PC-9 (cell line): ENCODE measurements around the gene TSPAN12. TPM values are rescaled to one million over a fixed set of nuclear protein-coding genes. Genes with fewer than 3 reads are reported as not detected.
A peak's percentile ranks its signal among the peaks of the same experiment; 100 is the strongest.

Experiments used
- BruUV-seq: library from RNA; stranded (reverse); fragments of 400-500 nt; replicated peaks from 2 replicates; lab custom pipeline; 2021; lab: Mats Ljungman, UMichigan
- CTCF ChIA-PET: fragments of 300-600 bp; sonication (Branson Sonifier 250); formaldehyde crosslinking; loops from one replicate; lab custom pipeline; 2022; ENCODE audit warnings: antibody characterized with exemption; lab: Charles Lee
- POLR2A ChIA-PET: fragments of 300-600 bp; sonication (Branson Sonifier 250); formaldehyde crosslinking; loops from one replicate; lab custom pipeline; 2022; ENCODE audit warnings: antibody characterized with exemption; ENCODE audit not compliant: unreplicated experiment; lab: Charles Lee
- DNase-seq, 2 experiments: peaks; one replicate each; pipeline versions ENCODE4 v3.0.0 to v3.0.0-alpha.2; 2015 to 2022; ENCODE audit warnings: mixed read lengths in 1 of 2
- H2AFZ ChIP-seq: fragments of 200-600 bp; sonication (generic); 2 replicates; pipeline ENCODE4 v1.8.1; 2017; ENCODE audit warnings: antibody characterized with exemption
- H3F3A ChIP-seq: fragments of 200-600 bp; sonication (generic); 2 replicates; pipeline ENCODE4 v1.8.1; 2017; ENCODE audit warnings: antibody characterized with exemption, mild to moderate bottlenecking, low read depth; ENCODE audit not compliant: insufficient read depth
- H3K27ac ChIP-seq: fragments of 200-600 bp; sonication (generic); 2 replicates; pipeline ENCODE4 v1.6.1; 2016; ENCODE audit warnings: mixed run types
- H3K27me3 ChIP-seq: fragments of 200-600 bp; sonication (generic); 2 replicates; pipeline ENCODE4 v1.6.1; 2016; ENCODE audit warnings: low read depth, mixed run types; ENCODE audit not compliant: insufficient read depth
- H3K36me3 ChIP-seq: fragments of 200-600 bp; sonication (generic); 2 replicates; pipeline ENCODE4 v1.6.1; 2016; ENCODE audit warnings: low read depth, mixed run types
- H3K4me1 ChIP-seq: fragments of 200-600 bp; sonication (generic); replicated peaks from 2 replicates; pipeline ENCODE4 v1.6.1; 2016; ENCODE audit warnings: mixed run types; ENCODE audit not compliant: insufficient read depth
- H3K4me2 ChIP-seq: fragments of 200-600 bp; sonication (generic); 2 replicates; pipeline ENCODE4 v1.6.1; 2017; ENCODE audit warnings: mixed run types
- H3K4me3 ChIP-seq: fragments of 200-600 bp; sonication (generic); 2 replicates; pipeline ENCODE4 v1.6.1; 2016; ENCODE audit warnings: mixed run types
- H3K79me2 ChIP-seq: fragments of 200-600 bp; sonication (generic); 2 replicates; pipeline ENCODE4 v1.6.1; 2017; ENCODE audit warnings: low read depth, mixed run types
- H3K9me2 ChIP-seq: fragments of 200-600 bp; sonication (generic); 2 replicates; pipeline ENCODE4 v1.8.1; 2017; ENCODE audit warnings: mild to moderate bottlenecking; ENCODE audit not compliant: insufficient read depth
- H3K9me3 ChIP-seq: fragments of 200-600 bp; sonication (generic); 2 replicates; pipeline ENCODE4 v1.8.1; 2016; ENCODE audit warnings: low read depth; ENCODE audit not compliant: insufficient read depth
- H4K20me1 ChIP-seq: fragments of 200-600 bp; sonication (generic); 2 replicates; pipeline ENCODE4 v1.8.1; 2017; ENCODE audit not compliant: insufficient read depth
- EZH2 ChIP-seq: fragments of 200-600 bp; sonication (generic); IDR thresholded peaks from 2 replicates; pipeline ENCODE4 v1.8.0; 2017; ENCODE audit warnings: antibody characterized with exemption, low read depth
- intact Hi-C: fragments of 100-400 bp; cut with micrococcal nuclease; formaldehyde crosslinking; loops from one replicate; pipeline ENCODE4 v1.10.0; 2022; ENCODE audit not compliant: unreplicated experiment
- total RNA-seq: library from RNA; stranded (reverse); gene quantifications from 2 replicates; pipeline ENCODE4 v1.2.3, GENCODE V29; 2021
- TF ChIP-seq, protein P1 (sequence below): fragments of 200-600 bp; sonication (generic); conservative IDR thresholded peaks from 2 replicates; pipeline ENCODE4 v1.6.1; 2017; ENCODE audit warnings: mixed run types, antibody characterized with exemption, mild to moderate bottlenecking, moderate library complexity

TSPAN12 gene
- total RNA-seq, 1 experiment from 2014 or later = 5.8 TPM

DNA sequence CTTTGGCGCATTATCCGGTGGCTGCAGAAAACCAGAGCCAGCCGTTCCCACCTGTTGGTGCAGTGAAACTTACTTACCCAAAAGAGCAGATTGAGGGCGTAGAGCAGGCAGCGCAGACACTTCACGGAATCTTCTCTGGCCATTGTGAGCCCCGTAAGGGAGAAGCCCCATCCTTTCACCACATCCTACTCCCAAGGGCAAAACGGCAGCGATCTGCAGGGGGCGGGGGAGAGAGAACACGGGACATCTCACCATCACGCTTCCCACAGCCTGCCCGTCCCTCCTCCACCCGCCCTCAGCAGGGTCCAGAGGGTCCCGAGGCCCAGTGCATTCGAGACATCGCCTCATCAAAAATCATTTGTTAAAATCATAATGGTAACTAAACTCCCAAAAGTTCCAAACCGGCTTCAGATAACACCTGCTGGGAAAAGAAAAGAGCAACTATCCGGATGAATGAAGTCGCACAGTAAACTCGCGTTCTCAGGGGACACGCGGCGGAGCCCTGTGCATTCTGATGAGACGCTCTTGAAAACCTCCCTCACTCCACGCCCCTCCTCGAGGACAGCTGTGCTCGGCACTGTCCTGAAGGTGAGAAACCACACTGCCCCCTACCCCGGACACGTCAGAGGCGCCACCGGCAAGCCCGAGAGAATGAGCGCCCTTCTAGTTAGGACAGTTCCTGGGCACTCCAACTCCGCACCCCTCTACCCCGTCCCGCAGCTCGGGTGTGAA lies 1.2 kb downstream of the TSPAN12 start:
- Histone ChIP-seq H3K4me3 (peak overlapping the region; percentile 90), H2AFZ (peak overlapping the region; percentile 94), H3K27ac (no peak overlapping the region), H3K4me2 (peak overlapping the region; percentile 99), H3K4me1 (peaks cover 14% of the 10 kb centered on the region), H3K9me2 (no peaks in the 10 kb centered on the region; the same call in 1 of the 2 replicates), H3K36me3 (no peaks in the 10 kb centered on the region), H3F3A (peaks cover 5% of the 10 kb centered on the region; the same call in 1 of the 2 replicates), H3K79me2 (no peaks in the 10 kb centered on the region), H4K20me1 (no peaks in the 10 kb centered on the region), H3K27me3 (no peaks in the 10 kb centered on the region), H3K9me3 (no peaks in the 10 kb centered on the region)
- POLR2A ChIA-PET = no interaction called here
- intact Hi-C loops = loop anchor here (5.0 kb wide), 2 partner anchors 226 to 246 kb away; no protein-coding TSS in a partner anchor
- DNase-seq = peak in 1 of 2 experiments; percentile 53
- CTCF ChIA-PET = interaction anchor here (0.6 kb wide), 1 partner anchor 1137 kb away, joined by 3 read pairs; no protein-coding TSS in a partner anchor
- BruUV-seq = no TSS peak
- no peak for TF ChIP-seq EZH2
- TF ChIP-seq, protein P1, sequence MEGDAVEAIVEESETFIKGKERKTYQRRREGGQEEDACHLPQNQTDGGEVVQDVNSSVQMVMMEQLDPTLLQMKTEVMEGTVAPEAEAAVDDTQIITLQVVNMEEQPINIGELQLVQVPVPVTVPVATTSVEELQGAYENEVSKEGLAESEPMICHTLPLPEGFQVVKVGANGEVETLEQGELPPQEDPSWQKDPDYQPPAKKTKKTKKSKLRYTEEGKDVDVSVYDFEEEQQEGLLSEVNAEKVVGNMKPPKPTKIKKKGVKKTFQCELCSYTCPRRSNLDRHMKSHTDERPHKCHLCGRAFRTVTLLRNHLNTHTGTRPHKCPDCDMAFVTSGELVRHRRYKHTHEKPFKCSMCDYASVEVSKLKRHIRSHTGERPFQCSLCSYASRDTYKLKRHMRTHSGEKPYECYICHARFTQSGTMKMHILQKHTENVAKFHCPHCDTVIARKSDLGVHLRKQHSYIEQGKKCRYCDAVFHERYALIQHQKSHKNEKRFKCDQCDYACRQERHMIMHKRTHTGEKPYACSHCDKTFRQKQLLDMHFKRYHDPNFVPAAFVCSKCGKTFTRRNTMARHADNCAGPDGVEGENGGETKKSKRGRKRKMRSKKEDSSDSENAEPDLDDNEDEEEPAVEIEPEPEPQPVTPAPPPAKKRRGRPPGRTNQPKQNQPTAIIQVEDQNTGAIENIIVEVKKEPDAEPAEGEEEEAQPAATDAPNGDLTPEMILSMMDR = no peak

DNA sequence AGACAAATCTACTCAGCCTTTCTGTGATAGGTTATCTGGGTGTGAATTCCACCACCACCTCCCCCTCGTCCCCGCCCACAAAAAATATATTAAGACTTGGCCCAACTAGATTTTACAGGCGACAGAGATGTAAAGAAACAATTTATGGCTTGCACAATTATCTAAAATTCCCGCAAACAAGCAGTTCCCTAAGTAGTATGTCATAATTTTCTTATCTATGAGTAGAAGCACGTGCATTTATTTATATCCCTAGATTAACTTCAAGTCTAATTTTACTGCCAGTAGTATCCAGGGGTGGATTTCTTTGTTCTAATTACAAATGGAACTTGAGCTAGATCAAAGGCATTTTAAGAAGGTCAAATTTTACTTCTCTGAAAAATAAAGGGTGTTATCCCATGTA lies 1.7 kb downstream of the TSPAN12 start:
- Histone ChIP-seq H4K20me1 (no peaks in the 10 kb centered on the region), H3K4me1 (peaks cover 14% of the 10 kb centered on the region), H3K36me3 (no peaks in the 10 kb centered on the region), H3F3A (peaks cover 5% of the 10 kb centered on the region; the same call in 1 of the 2 replicates), H3K79me2 (no peaks in the 10 kb centered on the region), H3K4me2 (peak overlapping the region; percentile 99), H3K27me3 (no peaks in the 10 kb centered on the region), H3K27ac (no peak overlapping the region), H3K9me3 (no peaks in the 10 kb centered on the region), H2AFZ (no peak overlapping the region), H3K9me2 (no peaks in the 10 kb centered on the region; the same call in 1 of the 2 replicates), H3K4me3 (no peak overlapping the region)
- ChIA-PET CTCF (no interaction called here), POLR2A (no interaction called here)
- TF ChIP-seq, protein P1 = no peak
- no peak for TF ChIP-seq EZH2
- BruUV-seq = no TSS peak
- intact Hi-C loops = loop anchor here (5.0 kb wide), 2 partner anchors 226 to 246 kb away; no protein-coding TSS in a partner anchor
- no peak for DNase-seq

DNA sequence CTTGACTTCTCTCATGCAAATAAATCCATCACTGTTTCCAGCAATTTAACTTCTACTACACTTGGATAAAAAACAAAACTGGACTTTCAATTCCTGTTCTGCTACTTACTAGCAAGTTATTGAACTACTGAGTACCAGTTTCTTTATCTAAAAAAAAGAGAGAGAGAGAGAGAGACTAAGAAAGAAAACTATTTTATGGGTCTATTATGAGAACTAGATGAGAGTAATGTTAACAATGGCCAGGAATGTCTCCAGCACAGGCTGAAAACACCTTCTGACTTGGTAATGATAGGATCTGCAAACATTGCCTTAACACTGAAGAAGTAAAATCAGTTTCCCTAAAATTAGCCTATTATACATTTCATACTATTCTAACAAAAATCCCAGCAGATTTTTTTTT lies 5.2 kb downstream of the TSPAN12 start:
- no peaks in the 10 kb centered on the region for H3K36me3 ChIP-seq
- no TSS peak for BruUV-seq
- no peaks in the 10 kb centered on the region for H3K27me3 ChIP-seq
- TF ChIP-seq, protein P1 = no peak
- no peak for TF ChIP-seq EZH2
- no peaks in the 10 kb centered on the region for H4K20me1 ChIP-seq
- no peak overlapping the region for H3K4me3 ChIP-seq
- DNase-seq = no peak
- ChIA-PET CTCF (no interaction called here), POLR2A (no interaction called here)
- no peaks in the 10 kb centered on the region for H3K9me3 ChIP-seq
- no peaks in the 10 kb centered on the region for H3K9me2 ChIP-seq
- no peak overlapping the region for H3K4me2 ChIP-seq
- H3F3A ChIP-seq = no peaks in the 10 kb centered on the region; the same call in 1 of the 2 replicates
- no peak overlapping the region for H3K27ac ChIP-seq
- H3K4me1 ChIP-seq = 0 out of 2 replicates have a peak, but pooled peaks cover 5% of the 10 kb centered on the region
- H3K79me2 ChIP-seq = no peaks in the 10 kb centered on the region
- no peak overlapping the region for H2AFZ ChIP-seq
- intact Hi-C loops = no loop called here
